HS-27A (cell line): ENCODE results near the gene SELENOH.

ENCODE experiments used
- DNase-seq: peaks from one replicate; pipeline ENCODE4 v3.0.0-alpha.2; 2012; ENCODE audit warnings: low read depth, missing footprints

SELENOH gene

GRCh38 chr11:57746920-57747319 is 5.6 kb downstream of the SELENOH start:
- DNase-seq: no peak

DNA sequence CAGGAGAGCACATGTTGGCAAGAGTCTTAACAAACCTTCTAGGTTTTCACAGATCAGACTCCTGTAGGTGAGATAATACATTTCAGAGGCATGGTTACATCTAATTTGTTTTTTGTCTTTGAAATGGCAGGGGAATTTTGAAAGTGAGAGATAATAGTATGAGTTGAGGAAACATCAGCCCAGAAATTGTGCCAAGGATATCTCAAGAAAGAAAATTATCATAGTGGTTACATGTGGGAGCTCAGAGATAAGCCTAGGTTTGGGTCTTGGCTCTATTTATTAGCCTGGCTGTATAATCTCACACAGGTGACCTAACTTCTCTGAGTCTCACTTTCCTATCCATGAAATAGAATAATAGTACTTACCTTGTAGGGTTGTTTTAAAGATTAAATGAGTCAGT is 9.9 kb downstream of the SELENOH start:
- DNase-seq: no peak

GRCh38 chr11:57751676-57752253 is 10.5 kb downstream of the SELENOH start, which contains the start of gene BTBD18:
BTBD18 (minus strand) TSS chr11:57751819; CDS start chr11:57751188, 631 bp downstream.
- DNase-seq: no peak

GRCh38 chr11:57752954-57753353 is 11.7 kb downstream of the SELENOH start:
- no peak for DNase-seq

GRCh38 chr11:57758174-57758573 is 16.9 kb downstream of the SELENOH start:
- DNase-seq: no peak

DNA sequence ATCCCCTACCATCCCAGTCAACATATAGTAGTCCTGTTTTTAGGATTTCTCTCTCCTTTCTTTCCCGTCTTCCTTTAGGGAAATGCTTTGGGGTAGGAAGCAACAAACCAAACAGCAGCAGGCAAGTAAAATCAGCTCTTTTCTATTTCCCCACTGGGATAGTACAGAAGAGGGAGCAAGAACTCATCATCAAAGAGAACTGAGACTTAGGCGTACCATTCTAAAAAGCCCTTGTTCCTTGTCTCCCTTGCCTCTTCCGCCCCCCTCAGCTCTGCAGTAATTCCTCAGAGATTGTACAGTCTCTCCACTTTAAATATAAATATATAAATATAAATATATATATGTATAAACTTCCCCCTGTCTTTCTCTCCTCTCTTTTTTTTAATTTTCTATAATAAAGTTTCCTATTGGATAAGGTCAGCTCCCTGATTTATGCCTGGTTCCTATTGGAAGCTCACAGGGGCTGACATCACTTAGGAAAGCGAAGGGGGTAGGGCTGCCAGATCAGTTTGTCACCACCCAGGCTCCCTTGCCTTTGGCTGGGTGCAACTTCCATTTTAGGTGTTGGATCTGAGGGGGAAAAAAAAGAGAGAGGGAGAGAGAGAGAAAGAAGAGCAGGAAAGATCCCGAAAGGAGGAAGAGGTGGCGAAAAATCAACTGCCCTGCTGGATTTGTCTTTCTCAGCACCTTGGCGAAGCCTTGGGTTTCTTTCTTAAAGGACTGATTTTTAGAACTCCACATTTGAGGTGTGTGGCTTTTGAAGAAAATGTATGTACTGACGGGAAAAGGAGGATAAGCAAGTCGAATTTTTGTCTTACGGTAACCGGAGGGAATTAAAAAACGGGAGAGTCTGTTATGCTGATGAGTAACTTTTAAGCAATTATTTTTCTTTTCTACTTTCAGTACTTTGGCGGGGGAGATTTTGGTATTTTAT is 20.3 kb downstream of the SELENOH start, which contains the start of gene CTNND1:
TSS of gene CTNND1 (plus strand) at position 502 of the 934 bp plus-strand sequence. CDS start 29,677 bp downstream, outside the sequence.
- DNase-seq: peak; percentile 95

DNA sequence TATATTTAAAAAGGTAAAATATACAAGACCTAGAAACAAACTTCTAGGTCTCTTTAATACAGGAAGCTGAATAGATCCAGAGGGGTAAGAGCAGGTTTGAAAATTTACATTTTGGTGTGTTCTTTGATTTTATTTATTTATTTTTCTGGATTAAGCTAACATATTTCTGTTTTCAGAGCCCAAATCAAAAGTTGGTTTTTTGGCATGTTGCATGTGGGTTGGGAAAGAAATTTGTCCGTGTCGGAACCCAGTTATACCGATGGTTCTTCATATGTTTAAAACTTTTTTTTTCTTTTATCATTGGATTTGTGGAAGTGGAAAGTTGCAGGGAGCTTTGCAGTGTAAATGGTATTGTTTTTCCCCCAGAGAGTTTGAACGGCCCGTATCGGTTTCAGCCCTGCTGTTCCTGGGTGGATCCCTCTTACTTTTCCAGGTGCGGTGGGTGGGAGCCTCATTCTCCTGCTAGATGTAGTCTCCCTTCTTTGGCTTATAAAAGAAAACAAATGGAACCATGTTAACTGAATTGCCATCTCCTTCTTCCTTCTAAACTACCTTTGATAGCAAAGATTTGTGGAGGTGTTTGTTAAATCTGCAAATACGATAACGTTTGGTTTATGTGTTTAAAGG is 21.1 kb downstream of the SELENOH start:
- DNase-seq: no peak

DNA sequence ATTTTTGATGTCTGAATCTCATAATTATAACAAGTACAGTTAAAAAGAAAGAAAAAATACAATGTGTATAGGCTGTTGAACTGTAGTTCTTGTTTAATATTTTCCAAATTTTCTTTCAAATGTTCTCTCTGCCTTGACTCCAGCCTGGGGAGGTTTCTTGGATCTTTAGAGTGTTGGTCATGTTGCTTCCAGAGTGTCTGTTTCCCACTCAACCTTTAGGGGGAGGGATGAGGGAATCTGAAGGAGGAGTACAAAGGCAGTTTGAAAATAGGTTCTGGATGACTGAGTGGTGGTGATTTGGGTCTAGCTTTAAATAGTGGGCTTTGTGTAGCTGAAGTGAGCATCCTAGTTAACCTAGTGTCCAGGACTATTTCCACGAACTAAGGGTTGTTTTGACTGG is 22.3 kb downstream of the SELENOH start:
- no peak for DNase-seq

DNA sequence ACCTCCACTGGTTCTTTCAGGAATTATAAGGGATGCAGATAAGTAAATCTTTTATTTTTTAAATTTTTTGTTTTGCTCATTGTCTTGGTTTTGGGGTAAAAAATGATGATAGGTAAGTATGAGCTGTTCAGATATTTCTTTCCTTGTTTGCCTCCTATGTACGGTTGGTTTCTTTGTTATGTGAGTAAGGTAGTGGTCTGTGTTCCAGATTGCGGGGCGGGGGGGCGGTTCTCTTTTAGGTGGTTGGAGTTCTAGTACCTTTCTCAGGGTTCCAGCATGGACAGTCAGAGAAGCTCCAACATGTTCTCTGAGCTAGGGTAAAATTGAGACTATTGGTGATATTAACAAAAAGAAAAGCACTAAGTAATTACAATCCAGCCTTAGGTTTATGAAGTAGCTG is 22.7 kb downstream of the SELENOH start:
- DNase-seq: no peak

DNA sequence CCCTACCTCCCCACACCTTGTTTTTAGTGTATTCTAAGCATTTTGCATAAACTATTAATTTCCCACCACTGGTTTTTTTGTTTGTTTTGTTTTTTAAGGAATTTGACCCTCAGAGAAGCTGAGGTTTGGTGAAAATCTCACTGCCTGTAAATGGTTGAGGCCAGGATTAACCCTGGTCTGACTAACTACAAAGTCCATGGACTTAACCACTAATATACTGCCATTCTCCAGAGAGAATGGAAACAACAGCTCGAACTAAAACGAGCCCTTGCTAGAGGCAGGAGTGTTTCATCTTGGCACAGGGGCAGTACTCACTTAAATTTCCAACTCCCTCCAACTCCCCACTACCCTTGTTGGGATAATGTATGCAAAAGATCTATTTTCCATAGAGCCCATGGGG is 23.3 kb downstream of the SELENOH start:
- DNase-seq: no peak

GRCh38 chr11:57764972-57765371 is 23.7 kb downstream of the SELENOH start:
- no peak for DNase-seq

- DNase-seq: no peak
Measured at GRCh38 chr11:57770793-57771192, 29.5 kb downstream of the SELENOH start.

DNA sequence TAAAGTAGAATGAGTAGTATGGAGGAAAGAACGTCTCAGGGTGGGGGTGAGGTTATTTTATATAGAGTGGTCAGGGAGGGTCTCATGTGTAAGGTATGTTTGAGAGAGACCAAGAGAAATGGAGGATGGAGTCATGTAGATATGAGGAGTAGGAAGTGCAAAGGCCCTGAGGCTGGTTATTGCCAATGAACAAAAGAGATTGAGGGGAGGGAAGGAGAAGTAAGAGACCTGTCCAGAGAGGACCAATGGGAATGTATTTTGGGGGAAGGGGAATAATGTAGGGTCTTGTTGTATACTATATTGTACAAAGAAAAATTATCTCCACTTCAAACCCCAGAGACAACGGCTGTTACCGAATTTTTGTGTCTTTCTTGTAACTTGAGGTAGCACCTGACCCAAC is 30.1 kb downstream of the SELENOH start:
- DNase-seq: no peak

DNA sequence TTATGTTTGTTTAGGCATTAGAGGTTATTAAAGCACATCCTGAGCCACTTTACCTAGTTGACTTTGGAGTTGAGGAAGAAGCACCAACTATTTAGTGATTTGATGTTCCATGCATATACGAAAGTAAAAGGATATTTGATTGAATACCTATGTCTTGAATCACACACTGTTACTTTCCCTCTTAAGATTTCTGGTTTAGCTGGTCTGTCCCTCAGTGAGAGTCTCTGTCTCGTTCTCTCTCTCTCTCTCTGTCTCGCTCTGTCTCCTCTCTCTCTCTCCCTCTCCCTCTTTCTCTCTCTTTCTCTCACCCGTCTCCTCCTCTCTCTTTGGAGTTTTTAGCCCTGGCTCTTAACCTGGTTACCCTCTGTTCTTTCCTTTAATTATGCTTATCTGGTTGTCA is 31.3 kb downstream of the SELENOH start:
- DNase-seq: no peak

DNA sequence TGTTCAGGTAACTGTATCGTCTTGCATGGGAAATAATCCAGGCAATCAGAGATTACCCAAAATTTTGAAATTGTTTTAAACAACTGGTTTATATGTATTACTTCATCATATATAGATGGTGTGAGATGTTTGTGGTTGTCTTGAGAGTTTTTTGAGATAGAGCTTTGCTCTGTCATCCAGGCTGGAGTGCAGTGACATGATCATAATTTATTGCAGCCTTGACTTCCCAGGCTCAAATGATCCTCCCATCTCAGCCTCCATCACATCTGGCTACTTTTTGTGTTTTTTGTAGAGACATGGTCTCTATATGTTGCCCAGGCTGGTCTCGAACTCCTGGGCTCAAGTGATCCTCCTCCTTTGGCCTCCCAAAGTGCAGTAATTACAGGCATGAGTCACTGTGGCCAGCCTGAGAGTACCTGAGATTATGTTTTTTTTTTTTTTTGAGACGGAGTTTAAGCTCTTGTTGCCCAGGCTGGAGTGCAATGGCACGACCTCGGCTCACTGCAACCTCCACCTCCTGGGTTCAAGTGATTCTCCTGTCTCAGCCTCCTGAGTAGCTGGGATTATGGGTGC is 31.8 kb downstream of the SELENOH start:
- no peak for DNase-seq

- DNase-seq: no peak
Measured at GRCh38 chr11:57775491-57775890, 34.2 kb downstream of the SELENOH start.

DNA sequence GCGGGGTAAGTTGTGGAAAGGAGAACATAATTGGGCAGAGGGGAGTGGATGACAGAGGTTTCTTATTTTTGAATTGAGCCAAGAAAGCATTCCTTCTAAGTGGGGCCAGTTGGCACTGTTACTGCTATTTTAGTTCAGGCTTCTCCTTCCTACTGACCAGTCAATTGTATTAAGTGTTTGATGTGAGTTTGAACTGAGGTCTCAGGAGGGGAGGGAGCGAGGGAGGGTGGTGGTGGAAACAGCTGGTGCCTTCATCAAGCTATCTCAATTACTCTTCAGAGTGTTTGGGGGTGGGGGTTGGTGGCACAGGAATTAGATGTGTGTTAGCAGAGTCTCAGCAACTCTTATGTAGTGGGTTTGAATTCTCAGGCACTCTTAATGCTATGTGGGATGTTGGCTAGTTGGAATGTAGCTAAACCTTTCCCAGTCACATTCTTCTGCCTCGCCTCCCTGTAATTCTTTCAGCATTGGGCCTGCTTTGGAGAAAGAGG is 34.8 kb downstream of the SELENOH start:
- no peak for DNase-seq

- no peak for DNase-seq
Measured at GRCh38 chr11:57776577-57777210, 35.4 kb downstream of the SELENOH start.

DNA sequence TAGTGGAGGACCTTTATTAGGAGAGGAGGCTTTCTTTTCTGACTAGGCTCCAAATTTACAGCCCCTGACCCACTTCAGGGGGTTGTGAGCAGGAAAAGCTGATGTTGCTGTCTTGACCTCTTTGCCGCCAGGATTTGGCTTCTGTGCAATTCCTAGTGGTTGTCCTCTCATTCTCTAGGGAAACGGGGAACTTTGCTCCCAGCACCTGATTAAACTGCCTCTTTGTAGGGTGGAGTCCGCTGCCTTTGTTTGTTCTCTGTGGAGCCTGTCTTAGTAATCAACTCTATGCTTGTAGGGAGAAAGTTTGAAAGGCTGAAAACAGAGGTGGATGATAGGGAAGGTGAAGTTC is 36.7 kb downstream of the SELENOH start:
- no peak for DNase-seq

GRCh38 chr11:57778318-57779037 is 37.2 kb downstream of the SELENOH start:
- DNase-seq: peak; percentile 99

GRCh38 chr11:57779276-57779675 is 38.0 kb downstream of the SELENOH start:
- DNase-seq: no peak
